PFSK-1 (cell line): ENCODE results near the gene ERGIC3.

Source experiments
- FOXP2 ChIP-seq: optimal IDR thresholded peaks from 2 replicates; pipeline ENCODE3; 2011; ENCODE audit warnings: borderline replicate concordance, control low read depth, inconsistent platforms; ENCODE audit not compliant: insufficient read depth; ENCODE audit errors: extremely low read length, extremely low read depth
- POLR2AphosphoS5 ChIP-seq: IDR thresholded peaks from 2 replicates; pipeline ENCODE4 v1.6.1; 2012; ENCODE audit warnings: low read depth, mild to moderate bottlenecking, control low read depth, low read length, moderate library complexity
- REST ChIP-seq, 2 experiments: IDR thresholded peaks; 2 replicates each; pipeline versions ENCODE4 v1.6.1 to v1.8.0; 2011 to 2012; ENCODE audit warnings: low read depth in 2 of 2, low read length in 2 of 2, control low read depth in 1 of 2, inconsistent platforms in 1 of 2, mild to moderate bottlenecking in 1 of 2, moderate library complexity in 1 of 2; ENCODE audit not compliant: insufficient read depth in 1 of 2
- SIN3A ChIP-seq: IDR thresholded peaks from 2 replicates; pipeline ENCODE4 v1.6.1; 2012; ENCODE audit warnings: mild to moderate bottlenecking, low read length, moderate library complexity, borderline replicate concordance; ENCODE audit not compliant: insufficient read depth
- TAF1 ChIP-seq: IDR thresholded peaks from 2 replicates; pipeline ENCODE4 v1.6.1; 2012; ENCODE audit warnings: low read length, control low read depth, borderline replicate concordance; ENCODE audit not compliant: insufficient read depth

The ERGIC3 gene

DNA sequence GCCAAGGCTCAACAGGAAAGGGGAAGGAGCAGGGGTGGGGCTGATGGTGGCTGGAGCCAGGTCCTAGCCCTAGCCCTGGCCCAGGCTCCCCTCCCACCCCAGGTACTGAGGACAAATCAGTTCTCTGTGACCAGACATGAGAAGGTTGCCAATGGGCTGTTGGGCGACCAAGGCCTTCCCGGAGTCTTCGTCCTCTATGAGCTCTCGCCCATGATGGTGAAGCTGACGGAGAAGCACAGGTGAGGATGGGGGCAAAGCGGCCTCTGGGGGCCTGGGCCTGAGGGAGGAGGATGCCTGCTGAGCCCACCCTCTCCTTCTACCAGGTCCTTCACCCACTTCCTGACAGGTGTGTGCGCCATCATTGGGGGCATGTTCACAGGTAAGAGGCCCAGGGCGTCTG, 15.0 kb downstream of the ERGIC3 start:
- TF ChIP-seq POLR2AphosphoS5 (no peak), SIN3A (no peak), REST (IDR thresholded peaks at IDR 0.05; ENCODE audit: insufficient read depth in 1 of 2, low read depth in 2 of 2, low read length in 2 of 2) (no peak), FOXP2 (no peak), TAF1 (no peak)

GRCh38 chr20:35558451-35558850, 16.6 kb downstream of the ERGIC3 start:
- TF ChIP-seq POLR2AphosphoS5 (0 out of 2 replicates have a peak, but pooled peaks have one; percentile 38), REST (IDR thresholded peaks at IDR 0.05; ENCODE audit: insufficient read depth in 1 of 2, low read depth in 2 of 2, low read length in 2 of 2) (no peak)

DNA sequence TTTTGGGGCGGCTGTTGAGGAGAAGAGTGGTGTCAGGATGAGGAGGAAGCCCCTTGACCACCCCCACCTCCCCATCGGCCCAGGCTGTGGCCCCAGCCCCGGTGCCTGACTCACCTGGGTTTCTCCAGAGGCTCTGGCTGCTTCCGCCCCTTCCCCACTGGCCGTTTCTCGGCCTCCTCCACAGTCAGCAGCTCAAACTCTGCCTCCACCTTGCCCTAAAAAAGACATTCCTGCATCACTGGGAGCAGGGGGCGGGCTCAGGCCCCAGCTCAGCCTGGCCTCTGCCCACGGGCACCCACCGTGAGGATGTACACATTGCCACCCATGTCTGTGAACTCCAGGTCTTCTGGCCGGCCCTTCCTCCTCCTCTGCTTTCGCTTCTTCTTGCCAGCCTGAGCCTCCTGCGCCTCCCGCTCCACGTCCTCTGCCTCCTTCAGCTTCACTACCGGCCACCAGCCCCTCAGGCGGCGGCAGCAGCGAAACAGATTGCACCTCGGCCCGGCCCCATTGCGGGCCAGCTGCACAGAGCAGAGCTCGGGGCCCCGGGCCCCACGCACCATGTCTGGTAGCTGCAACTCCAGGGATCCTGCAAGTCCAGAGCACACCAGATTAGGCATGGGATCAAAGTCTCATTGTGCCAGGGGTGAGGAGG, 17.3 kb downstream of the ERGIC3 start:
- no peak for TF ChIP-seq SIN3A
- no peak for TF ChIP-seq FOXP2
- peak; percentile 16; the same call in 1 of the 2 replicates for TF ChIP-seq POLR2AphosphoS5
- TF ChIP-seq TAF1 = no peak
- TF ChIP-seq REST (IDR thresholded peaks at IDR 0.05; ENCODE audit: insufficient read depth in 1 of 2, low read depth in 2 of 2, low read length in 2 of 2) = no peak

DNA sequence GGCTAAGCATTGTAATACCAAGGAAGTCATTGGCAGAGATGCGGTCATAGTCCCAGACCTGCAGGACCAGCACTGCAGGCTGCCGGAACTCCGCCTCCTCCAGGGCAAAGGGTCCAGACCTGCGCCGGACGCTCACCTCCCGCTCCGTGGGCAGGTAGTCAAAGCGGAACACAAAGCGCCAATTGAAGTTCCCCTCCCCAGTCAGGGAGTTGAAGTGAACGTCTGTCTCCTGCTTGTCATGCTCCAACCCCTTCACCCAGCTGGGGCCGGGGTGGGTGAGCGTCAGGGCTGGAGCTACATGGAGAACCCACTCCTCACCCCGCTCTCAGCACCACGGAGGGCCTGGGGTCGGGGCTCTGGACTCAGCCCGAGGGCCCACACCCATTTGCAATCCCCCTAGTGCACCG, 18.2 kb downstream of the ERGIC3 start:
- no peak for TF ChIP-seq FOXP2
- no peak for TF ChIP-seq TAF1
- no peak for TF ChIP-seq SIN3A
- no peak for TF ChIP-seq REST (IDR thresholded peaks at IDR 0.05; ENCODE audit: insufficient read depth in 1 of 2, low read depth in 2 of 2, low read length in 2 of 2)
- no peak for TF ChIP-seq POLR2AphosphoS5

- TF ChIP-seq TAF1 (no peak), POLR2AphosphoS5 (no peak)
Measured at GRCh38 chr20:35560541-35560940, 18.7 kb downstream of the ERGIC3 start.
